GM12878 (cell line): Measurements from ENCODE around the gene RGS16. TPM values are rescaled to one million over a fixed set of nuclear protein-coding genes. Genes with fewer than 3 reads are reported as not detected.

ENCODE experiments used
- BACH1 ChIP-seq: fragments of 450-650 bp; IDR thresholded peaks from 2 replicates; pipeline ENCODE4 v1.6.1; 2017; ENCODE audit warnings: mild to moderate bottlenecking, borderline replicate concordance
- CEBPB ChIP-seq, 2 experiments: fragments of 150-350 bp in 1 of 2; IDR thresholded peaks; 2 replicates each; pipeline ENCODE4 v1.6.1; 2012 to 2014; ENCODE audit warnings: low read depth in 2 of 2, low read length in 2 of 2, borderline replicate concordance in 1 of 2, inconsistent platforms in 1 of 2
- CREM ChIP-seq: IDR thresholded peaks from 2 replicates; pipeline ENCODE4 v1.6.1; 2014; ENCODE audit warnings: antibody characterized with exemption, low read depth
- EGR1 ChIP-seq, 2 experiments: IDR thresholded peaks; 1 replicate in 1 of 2; 2 replicates in 1 of 2; pipeline ENCODE4 v1.6.1; 2011 to 2012; ENCODE audit warnings: low read depth in 2 of 2, low read length in 2 of 2, borderline replicate concordance in 1 of 2, mild to moderate bottlenecking in 1 of 2, moderate library complexity in 1 of 2
- FOS ChIP-seq: IDR thresholded peaks from 3 replicates; pipeline ENCODE4 v1.6.1; 2011; ENCODE audit warnings: borderline replicate concordance; ENCODE audit not compliant: insufficient read length; ENCODE audit errors: extremely low read depth
- MXI1 ChIP-seq: fragments of 150-350 bp; IDR thresholded peaks from 2 replicates; pipeline ENCODE4 v1.6.1; 2011; ENCODE audit warnings: low read depth, mild to moderate bottlenecking, inconsistent platforms, low read length, improper control_type of control experiment
- NFIC ChIP-seq: IDR thresholded peaks from 2 replicates; pipeline ENCODE4 v1.6.1; 2012; ENCODE audit warnings: low read depth, mild to moderate bottlenecking, inconsistent platforms, low read length, moderate library complexity
- NR2C2 ChIP-seq: IDR thresholded peaks from 2 replicates; pipeline ENCODE4 v1.6.1; 2011; ENCODE audit warnings: borderline replicate concordance, low read depth; ENCODE audit not compliant: control insufficient read depth, insufficient read length
- POU2F2 ChIP-seq: IDR thresholded peaks from 3 replicates; pipeline ENCODE4 v1.6.1; 2011; ENCODE audit warnings: low read depth, mild to moderate bottlenecking, low read length, borderline replicate concordance
- TAF1 ChIP-seq: IDR thresholded peaks from 2 replicates; pipeline ENCODE4 v1.6.1; 2011; ENCODE audit warnings: mild to moderate bottlenecking, low read depth, low read length, borderline replicate concordance
- ZNF622 ChIP-seq: fragments of 450-650 bp; IDR thresholded peaks from 2 replicates; pipeline ENCODE4 v1.6.1; 2017; ENCODE audit warnings: mild to moderate bottlenecking, inconsistent platforms
- polyA plus RNA-seq, 11 experiments: library from polyadenylated mRNA; depleted of rRNA in 4 of 11; unstranded in 6 of 11; stranded (reverse) in 5 of 11; fragments of >200 nt; fragmentation: Nextera tagmentation in 4 of 11; fragmentation: Illumina TruSeq in 1 of 11; extraction: Ambion mirVana in 4 of 11; extraction: Trizol in 1 of 11; gene quantifications; 1 replicate in 1 of 11; 2 replicates in 10 of 11; pipeline versions ENCODE4 v1.2.1 to v1.2.3, GENCODE V29; 2011 to 2016; ENCODE audit warnings: inconsistent platforms in 2 of 11, missing spikeins in 2 of 11, low read depth in 1 of 11
- total RNA-seq, 4 experiments: library from RNA; depleted of rRNA in 3 of 4; stranded (reverse); fragments of >200 nt in 3 of 4; fragmentation: Illumina TruSeq in 1 of 4; extraction: Trizol in 1 of 4; gene quantifications; 2 replicates each; pipeline versions ENCODE4 v1.2.1 to v1.2.3, GENCODE V29; 2013 to 2021
- TF ChIP-seq, protein P1 (sequence below): fragments of 450-650 bp; IDR thresholded peaks from 2 replicates; pipeline ENCODE4 v1.6.1; 2017; ENCODE audit warnings: mild to moderate bottlenecking, low read depth, inconsistent platforms; ENCODE audit not compliant: poor library complexity, severe bottlenecking
- TF ChIP-seq, protein P2 (sequence below): fragments of 450-650 bp; formaldehyde crosslinking; IDR thresholded peaks from 2 replicates; pipeline ENCODE4 v1.5.0; 2022; ENCODE audit warnings: mild to moderate bottlenecking, missing genetic modification characterization
- TF ChIP-seq, protein P3 (sequence below): IDR thresholded peaks from 2 replicates; pipeline ENCODE4 v1.6.1; 2012; ENCODE audit warnings: mild to moderate bottlenecking, low read depth, low read length
- TF ChIP-seq, protein P4 (sequence below): fragments of 450-650 bp; IDR thresholded peaks from 2 replicates; pipeline ENCODE4 v1.6.1; 2017; ENCODE audit warnings: antibody characterized with exemption, mild to moderate bottlenecking, moderate library complexity

RGS16 gene
- total and polyA plus RNA-seq, 10 of the 15 experiments (the other 5 are each of a cell fraction or from before 2014, with no cell fraction given), result 16.4 to 58.2 (median 44.6) TPM

DNA sequence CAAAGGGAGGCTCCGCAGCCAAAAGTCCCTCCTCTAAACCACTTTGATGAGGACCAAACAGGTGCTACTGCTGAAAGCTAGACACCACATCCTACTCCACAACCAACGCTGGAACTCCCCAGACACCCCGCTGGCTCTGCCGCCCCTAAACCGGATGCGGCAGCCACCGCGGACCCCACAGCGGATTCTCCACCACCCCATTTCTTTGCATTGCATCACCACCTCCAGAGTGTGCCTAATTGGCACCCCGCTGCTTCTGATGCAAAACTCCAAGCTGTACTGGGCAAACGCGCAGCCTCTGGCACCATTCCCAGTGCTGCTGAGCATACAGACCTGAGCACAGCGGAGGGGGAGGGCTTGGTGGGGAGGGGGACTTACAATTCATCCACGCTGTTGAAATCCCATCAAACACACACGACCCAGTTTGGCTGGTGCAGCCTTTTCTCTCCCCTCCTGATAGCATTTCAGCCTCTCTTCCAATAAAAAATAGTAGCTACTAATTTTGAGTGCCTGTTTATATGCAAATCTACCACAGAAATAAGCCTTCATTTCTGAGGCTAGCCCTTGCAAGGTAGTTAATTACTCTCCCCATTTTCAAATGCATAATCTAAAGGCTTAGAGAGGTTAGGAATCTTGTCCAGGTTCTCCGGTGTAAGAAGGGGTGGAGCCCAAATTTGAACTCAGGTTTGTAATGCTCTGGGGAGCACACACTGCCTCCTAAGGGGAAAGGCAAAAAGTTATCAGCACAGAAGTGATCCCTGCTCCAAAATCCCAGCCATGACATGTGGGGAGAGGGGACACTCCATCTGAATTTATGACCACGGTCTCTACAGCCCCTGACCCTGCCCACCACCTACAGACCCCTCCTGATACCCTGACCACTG is 12.2 kb upstream of the RGS16 start (continued):
- TF ChIP-seq EGR1 (IDR thresholded peaks at IDR 0.05; ENCODE audit: borderline replicate concordance in 1 of 2, low read depth in 2 of 2, low read length in 2 of 2), result no peak; a peak in 1 of 3 replicates
- TF ChIP-seq, protein P1, sequence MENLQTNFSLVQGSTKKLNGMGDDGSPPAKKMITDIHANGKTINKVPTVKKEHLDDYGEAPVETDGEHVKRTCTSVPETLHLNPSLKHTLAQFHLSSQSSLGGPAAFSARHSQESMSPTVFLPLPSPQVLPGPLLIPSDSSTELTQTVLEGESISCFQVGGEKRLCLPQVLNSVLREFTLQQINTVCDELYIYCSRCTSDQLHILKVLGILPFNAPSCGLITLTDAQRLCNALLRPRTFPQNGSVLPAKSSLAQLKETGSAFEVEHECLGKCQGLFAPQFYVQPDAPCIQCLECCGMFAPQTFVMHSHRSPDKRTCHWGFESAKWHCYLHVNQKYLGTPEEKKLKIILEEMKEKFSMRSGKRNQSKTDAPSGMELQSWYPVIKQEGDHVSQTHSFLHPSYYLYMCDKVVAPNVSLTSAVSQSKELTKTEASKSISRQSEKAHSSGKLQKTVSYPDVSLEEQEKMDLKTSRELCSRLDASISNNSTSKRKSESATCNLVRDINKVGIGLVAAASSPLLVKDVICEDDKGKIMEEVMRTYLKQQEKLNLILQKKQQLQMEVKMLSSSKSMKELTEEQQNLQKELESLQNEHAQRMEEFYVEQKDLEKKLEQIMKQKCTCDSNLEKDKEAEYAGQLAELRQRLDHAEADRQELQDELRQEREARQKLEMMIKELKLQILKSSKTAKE, result peak; percentile 99
- TF ChIP-seq, protein P2, sequence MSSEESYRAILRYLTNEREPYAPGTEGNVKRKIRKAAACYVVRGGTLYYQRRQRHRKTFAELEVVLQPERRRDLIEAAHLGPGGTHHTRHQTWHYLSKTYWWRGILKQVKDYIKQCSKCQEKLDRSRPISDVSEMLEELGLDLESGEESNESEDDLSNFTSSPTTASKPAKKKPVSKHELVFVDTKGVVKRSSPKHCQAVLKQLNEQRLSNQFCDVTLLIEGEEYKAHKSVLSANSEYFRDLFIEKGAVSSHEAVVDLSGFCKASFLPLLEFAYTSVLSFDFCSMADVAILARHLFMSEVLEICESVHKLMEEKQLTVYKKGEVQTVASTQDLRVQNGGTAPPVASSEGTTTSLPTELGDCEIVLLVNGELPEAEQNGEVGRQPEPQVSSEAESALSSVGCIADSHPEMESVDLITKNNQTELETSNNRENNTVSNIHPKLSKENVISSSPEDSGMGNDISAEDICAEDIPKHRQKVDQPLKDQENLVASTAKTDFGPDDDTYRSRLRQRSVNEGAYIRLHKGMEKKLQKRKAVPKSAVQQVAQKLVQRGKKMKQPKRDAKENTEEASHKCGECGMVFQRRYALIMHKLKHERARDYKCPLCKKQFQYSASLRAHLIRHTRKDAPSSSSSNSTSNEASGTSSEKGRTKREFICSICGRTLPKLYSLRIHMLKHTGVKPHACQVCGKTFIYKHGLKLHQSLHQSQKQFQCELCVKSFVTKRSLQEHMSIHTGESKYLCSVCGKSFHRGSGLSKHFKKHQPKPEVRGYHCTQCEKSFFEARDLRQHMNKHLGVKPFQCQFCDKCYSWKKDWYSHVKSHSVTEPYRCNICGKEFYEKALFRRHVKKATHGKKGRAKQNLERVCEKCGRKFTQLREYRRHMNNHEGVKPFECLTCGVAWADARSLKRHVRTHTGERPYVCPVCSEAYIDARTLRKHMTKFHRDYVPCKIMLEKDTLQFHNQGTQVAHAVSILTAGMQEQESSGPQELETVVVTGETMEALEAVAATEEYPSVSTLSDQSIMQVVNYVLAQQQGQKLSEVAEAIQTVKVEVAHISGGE (CRISPR knock-in tag), result no peak
- peak in 1 of 2 experiments; percentile 94; a peak in 2 of 4 replicates for TF ChIP-seq CEBPB (IDR thresholded peaks at IDR 0.05; ENCODE audit: borderline replicate concordance in 1 of 2, low read depth in 2 of 2, low read length in 2 of 2)
- peak; percentile 87; the same call in 2 of the 3 replicates for TF ChIP-seq POU2F2
- peak; percentile 72; the same call in 1 of the 2 replicates for TF ChIP-seq BACH1
- TF ChIP-seq, protein P3, sequence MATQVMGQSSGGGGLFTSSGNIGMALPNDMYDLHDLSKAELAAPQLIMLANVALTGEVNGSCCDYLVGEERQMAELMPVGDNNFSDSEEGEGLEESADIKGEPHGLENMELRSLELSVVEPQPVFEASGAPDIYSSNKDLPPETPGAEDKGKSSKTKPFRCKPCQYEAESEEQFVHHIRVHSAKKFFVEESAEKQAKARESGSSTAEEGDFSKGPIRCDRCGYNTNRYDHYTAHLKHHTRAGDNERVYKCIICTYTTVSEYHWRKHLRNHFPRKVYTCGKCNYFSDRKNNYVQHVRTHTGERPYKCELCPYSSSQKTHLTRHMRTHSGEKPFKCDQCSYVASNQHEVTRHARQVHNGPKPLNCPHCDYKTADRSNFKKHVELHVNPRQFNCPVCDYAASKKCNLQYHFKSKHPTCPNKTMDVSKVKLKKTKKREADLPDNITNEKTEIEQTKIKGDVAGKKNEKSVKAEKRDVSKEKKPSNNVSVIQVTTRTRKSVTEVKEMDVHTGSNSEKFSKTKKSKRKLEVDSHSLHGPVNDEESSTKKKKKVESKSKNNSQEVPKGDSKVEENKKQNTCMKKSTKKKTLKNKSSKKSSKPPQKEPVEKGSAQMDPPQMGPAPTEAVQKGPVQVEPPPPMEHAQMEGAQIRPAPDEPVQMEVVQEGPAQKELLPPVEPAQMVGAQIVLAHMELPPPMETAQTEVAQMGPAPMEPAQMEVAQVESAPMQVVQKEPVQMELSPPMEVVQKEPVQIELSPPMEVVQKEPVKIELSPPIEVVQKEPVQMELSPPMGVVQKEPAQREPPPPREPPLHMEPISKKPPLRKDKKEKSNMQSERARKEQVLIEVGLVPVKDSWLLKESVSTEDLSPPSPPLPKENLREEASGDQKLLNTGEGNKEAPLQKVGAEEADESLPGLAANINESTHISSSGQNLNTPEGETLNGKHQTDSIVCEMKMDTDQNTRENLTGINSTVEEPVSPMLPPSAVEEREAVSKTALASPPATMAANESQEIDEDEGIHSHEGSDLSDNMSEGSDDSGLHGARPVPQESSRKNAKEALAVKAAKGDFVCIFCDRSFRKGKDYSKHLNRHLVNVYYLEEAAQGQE, result no peak; the same call in 1 of the 2 replicates
- no peak for TF ChIP-seq TAF1
- peak; percentile 92 for TF ChIP-seq CREM
- TF ChIP-seq MXI1, result peak; percentile 31; the same call in 1 of the 2 replicates
- no peak for TF ChIP-seq ZNF622
- no peak for TF ChIP-seq FOS
- no peak for TF ChIP-seq NR2C2
- TF ChIP-seq NFIC, result no peak
- TF ChIP-seq, protein P4, sequence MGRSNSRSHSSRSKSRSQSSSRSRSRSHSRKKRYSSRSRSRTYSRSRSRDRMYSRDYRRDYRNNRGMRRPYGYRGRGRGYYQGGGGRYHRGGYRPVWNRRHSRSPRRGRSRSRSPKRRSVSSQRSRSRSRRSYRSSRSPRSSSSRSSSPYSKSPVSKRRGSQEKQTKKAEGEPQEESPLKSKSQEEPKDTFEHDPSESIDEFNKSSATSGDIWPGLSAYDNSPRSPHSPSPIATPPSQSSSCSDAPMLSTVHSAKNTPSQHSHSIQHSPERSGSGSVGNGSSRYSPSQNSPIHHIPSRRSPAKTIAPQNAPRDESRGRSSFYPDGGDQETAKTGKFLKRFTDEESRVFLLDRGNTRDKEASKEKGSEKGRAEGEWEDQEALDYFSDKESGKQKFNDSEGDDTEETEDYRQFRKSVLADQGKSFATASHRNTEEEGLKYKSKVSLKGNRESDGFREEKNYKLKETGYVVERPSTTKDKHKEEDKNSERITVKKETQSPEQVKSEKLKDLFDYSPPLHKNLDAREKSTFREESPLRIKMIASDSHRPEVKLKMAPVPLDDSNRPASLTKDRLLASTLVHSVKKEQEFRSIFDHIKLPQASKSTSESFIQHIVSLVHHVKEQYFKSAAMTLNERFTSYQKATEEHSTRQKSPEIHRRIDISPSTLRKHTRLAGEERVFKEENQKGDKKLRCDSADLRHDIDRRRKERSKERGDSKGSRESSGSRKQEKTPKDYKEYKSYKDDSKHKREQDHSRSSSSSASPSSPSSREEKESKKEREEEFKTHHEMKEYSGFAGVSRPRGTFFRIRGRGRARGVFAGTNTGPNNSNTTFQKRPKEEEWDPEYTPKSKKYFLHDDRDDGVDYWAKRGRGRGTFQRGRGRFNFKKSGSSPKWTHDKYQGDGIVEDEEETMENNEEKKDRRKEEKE, result no peak
